Measurements from ENCODE around the gene SLC25A13.

GRCh38 chr7:96273716-96274115, 48.2 kb downstream of the SLC25A13 start:
- TF ChIP-seq POLR2A (IDR thresholded peaks at IDR 0.05; ENCODE audit: extremely low read depth, insufficient read length) = no peak
- TF ChIP-seq, protein P1, sequence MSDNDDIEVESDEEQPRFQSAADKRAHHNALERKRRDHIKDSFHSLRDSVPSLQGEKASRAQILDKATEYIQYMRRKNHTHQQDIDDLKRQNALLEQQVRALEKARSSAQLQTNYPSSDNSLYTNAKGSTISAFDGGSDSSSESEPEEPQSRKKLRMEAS (IDR thresholded peaks at IDR 0.05; ENCODE audit: low read depth, low read length) = no peak
- TF ChIP-seq, protein P2, sequence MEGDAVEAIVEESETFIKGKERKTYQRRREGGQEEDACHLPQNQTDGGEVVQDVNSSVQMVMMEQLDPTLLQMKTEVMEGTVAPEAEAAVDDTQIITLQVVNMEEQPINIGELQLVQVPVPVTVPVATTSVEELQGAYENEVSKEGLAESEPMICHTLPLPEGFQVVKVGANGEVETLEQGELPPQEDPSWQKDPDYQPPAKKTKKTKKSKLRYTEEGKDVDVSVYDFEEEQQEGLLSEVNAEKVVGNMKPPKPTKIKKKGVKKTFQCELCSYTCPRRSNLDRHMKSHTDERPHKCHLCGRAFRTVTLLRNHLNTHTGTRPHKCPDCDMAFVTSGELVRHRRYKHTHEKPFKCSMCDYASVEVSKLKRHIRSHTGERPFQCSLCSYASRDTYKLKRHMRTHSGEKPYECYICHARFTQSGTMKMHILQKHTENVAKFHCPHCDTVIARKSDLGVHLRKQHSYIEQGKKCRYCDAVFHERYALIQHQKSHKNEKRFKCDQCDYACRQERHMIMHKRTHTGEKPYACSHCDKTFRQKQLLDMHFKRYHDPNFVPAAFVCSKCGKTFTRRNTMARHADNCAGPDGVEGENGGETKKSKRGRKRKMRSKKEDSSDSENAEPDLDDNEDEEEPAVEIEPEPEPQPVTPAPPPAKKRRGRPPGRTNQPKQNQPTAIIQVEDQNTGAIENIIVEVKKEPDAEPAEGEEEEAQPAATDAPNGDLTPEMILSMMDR (IDR thresholded peaks at IDR 0.05; ENCODE audit: low read depth, low read length) = no peak
